ENCODE data around the gene GALNT7.

GALNT7 gene

GRCh38 chr4:173334891-173335752, 166.5 kb downstream of the GALNT7 start:
- H3K27me3 ChIP-seq (ENCODE audit: low read depth, low read length), result no peaks in the 10 kb centered on the region
- peaks cover 15% of the 10 kb centered on the region for H4K20me1 ChIP-seq (ENCODE audit: insufficient read depth, low read length)
- TF ChIP-seq EZH2phosphoT487 (IDR thresholded peaks at IDR 0.05; ENCODE audit: low read depth), result no peak
- TF ChIP-seq, protein P1, sequence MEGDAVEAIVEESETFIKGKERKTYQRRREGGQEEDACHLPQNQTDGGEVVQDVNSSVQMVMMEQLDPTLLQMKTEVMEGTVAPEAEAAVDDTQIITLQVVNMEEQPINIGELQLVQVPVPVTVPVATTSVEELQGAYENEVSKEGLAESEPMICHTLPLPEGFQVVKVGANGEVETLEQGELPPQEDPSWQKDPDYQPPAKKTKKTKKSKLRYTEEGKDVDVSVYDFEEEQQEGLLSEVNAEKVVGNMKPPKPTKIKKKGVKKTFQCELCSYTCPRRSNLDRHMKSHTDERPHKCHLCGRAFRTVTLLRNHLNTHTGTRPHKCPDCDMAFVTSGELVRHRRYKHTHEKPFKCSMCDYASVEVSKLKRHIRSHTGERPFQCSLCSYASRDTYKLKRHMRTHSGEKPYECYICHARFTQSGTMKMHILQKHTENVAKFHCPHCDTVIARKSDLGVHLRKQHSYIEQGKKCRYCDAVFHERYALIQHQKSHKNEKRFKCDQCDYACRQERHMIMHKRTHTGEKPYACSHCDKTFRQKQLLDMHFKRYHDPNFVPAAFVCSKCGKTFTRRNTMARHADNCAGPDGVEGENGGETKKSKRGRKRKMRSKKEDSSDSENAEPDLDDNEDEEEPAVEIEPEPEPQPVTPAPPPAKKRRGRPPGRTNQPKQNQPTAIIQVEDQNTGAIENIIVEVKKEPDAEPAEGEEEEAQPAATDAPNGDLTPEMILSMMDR (IDR thresholded peaks at IDR 0.05; ENCODE audit: low read depth, low read length), result no peak
- peak overlapping the region; percentile 91 for H3K4me3 ChIP-seq (ENCODE audit: low read length)
- peak overlapping the region; percentile 87 for H3K27ac ChIP-seq (ENCODE audit: low read length)
- H3K4me2 ChIP-seq (ENCODE audit: low read length), result peak overlapping the region; percentile 76
- peak overlapping the region; percentile 98 for H3K9ac ChIP-seq (ENCODE audit: low read length)
- peaks cover 25% of the 10 kb centered on the region for H3K4me1 ChIP-seq (ENCODE audit: low read length)
- H2AFZ ChIP-seq (ENCODE audit: low read depth, low read length), result peak overlapping the region; percentile 59
- peaks cover 56% of the 10 kb centered on the region for H3K79me2 ChIP-seq (ENCODE audit: low read length)
- no peaks in the 10 kb centered on the region for H3K9me3 ChIP-seq (ENCODE audit: insufficient read depth, low read length)
- H3K36me3 ChIP-seq (replicated peaks; ENCODE audit: low read depth, low read length), result peaks cover 32% of the 10 kb centered on the region

DNA sequence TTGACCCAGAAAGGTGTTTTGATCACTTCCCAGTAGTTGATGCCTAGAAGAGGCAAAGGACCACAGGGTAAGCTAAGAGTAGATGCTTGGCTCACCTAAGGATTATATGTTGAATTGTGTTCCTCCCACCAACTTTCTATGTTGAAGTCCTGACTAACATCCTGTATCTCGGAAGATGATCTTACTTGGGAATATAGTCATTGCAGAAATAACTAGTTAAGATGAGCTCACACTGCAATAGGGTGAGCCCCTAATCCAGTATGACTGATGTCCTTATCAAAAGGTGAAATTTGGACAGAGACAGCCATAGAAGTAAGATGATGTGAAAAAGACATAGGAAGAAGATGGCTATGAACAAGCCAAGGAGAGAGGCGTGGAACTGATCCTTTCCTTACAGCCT, 168.9 kb downstream of the GALNT7 start:
- Histone ChIP-seq H3K9ac (ENCODE audit: low read length) (no peak overlapping the region), H4K20me1 (ENCODE audit: insufficient read depth, low read length) (peaks cover 3% of the 10 kb centered on the region), H3K4me3 (ENCODE audit: low read length) (no peak overlapping the region), H3K4me1 (ENCODE audit: low read length) (peaks cover 16% of the 10 kb centered on the region), H3K9me3 (ENCODE audit: insufficient read depth, low read length) (no peaks in the 10 kb centered on the region), H3K4me2 (ENCODE audit: low read length) (no peak overlapping the region), H2AFZ (ENCODE audit: low read depth, low read length) (no peak overlapping the region), H3K27ac (ENCODE audit: low read length) (no peak overlapping the region), H3K27me3 (ENCODE audit: low read depth, low read length) (no peaks in the 10 kb centered on the region), H3K79me2 (ENCODE audit: low read length) (peaks cover 34% of the 10 kb centered on the region), H3K36me3 (replicated peaks; ENCODE audit: low read depth, low read length) (peaks cover 14% of the 10 kb centered on the region)
- no peak for TF ChIP-seq EZH2phosphoT487 (IDR thresholded peaks at IDR 0.05; ENCODE audit: low read depth)
- TF ChIP-seq, protein P1 (IDR thresholded peaks at IDR 0.05; ENCODE audit: low read depth, low read length), result no peak

DNA sequence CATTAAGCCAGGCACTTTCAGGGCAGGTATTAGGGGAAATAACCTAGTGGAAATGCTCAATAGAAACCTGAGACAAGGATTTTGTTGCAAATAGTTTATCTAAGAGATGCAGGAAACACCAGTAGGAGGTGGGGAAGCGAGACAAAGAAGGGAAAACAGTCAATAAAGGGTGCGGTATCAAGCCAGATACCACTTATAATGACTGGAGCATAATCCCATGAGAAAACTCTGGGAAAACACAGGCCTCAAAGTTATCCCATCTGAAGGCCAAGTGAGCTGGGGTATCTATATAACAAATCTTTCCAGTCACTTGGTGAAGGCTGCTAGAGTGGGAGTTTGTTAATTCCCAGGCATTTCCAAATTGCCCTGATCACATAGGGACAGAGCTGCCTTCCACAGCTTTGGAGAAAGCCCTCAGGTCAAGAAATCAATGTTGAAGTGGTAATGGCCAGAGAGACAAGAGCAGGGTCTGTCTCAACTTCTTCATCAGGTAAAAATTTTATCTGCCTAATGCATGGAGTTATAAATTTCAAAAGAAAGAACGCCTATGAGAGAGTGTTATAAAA, 175.3 kb downstream of the GALNT7 start:
- TF ChIP-seq, protein P1 (IDR thresholded peaks at IDR 0.05; ENCODE audit: low read depth, low read length), result no peak
- no peak for TF ChIP-seq EZH2phosphoT487 (IDR thresholded peaks at IDR 0.05; ENCODE audit: low read depth)
- no peaks in the 10 kb centered on the region for H3K9me3 ChIP-seq (ENCODE audit: insufficient read depth, low read length)
- no peak overlapping the region for H3K9ac ChIP-seq (ENCODE audit: low read length)
- H3K4me2 ChIP-seq (ENCODE audit: low read length), result no peak overlapping the region
- no peak overlapping the region for H3K4me3 ChIP-seq (ENCODE audit: low read length)
- no peak overlapping the region for H3K27ac ChIP-seq (ENCODE audit: low read length)
- no peaks in the 10 kb centered on the region for H4K20me1 ChIP-seq (ENCODE audit: insufficient read depth, low read length)
- no peak overlapping the region for H2AFZ ChIP-seq (ENCODE audit: low read depth, low read length)
- H3K4me1 ChIP-seq (ENCODE audit: low read length), result peaks cover 13% of the 10 kb centered on the region
- no peaks in the 10 kb centered on the region for H3K27me3 ChIP-seq (ENCODE audit: low read depth, low read length)
- no peaks in the 10 kb centered on the region for H3K79me2 ChIP-seq (ENCODE audit: low read length)
- H3K36me3 ChIP-seq (replicated peaks; ENCODE audit: low read depth, low read length), result no peaks in the 10 kb centered on the region

DNA sequence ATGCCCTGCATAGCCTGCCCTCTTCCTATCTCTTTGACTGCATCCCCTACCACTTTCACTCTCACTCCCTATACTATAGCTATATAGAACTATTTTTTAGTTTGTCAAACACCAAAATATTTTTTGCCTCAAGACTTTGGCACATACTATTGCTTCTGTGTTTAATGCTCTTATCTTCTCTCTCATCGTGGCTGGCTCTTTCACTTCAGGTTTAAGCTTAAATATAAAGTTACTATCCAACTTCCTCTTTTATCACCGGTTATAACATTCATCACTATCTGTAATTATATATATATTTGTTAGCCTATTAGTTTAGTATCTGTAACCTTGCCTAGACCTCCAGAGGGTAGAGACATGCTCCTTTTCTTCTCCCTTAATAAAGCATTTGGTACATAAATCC, 177.0 kb downstream of the GALNT7 start:
- TF ChIP-seq EZH2phosphoT487 (IDR thresholded peaks at IDR 0.05; ENCODE audit: low read depth), result no peak
- H4K20me1 ChIP-seq (ENCODE audit: insufficient read depth, low read length), result no peaks in the 10 kb centered on the region
- H3K9ac ChIP-seq (ENCODE audit: low read length), result no peak overlapping the region
- no peaks in the 10 kb centered on the region for H3K27me3 ChIP-seq (ENCODE audit: low read depth, low read length)
- H3K79me2 ChIP-seq (ENCODE audit: low read length), result no peaks in the 10 kb centered on the region
- H3K9me3 ChIP-seq (ENCODE audit: insufficient read depth, low read length), result no peaks in the 10 kb centered on the region
- peaks cover 13% of the 10 kb centered on the region for H3K4me1 ChIP-seq (ENCODE audit: low read length)
- peak overlapping the region; percentile 26; the same call in 1 of the 2 replicates for H3K4me3 ChIP-seq (ENCODE audit: low read length)
- no peak overlapping the region for H3K27ac ChIP-seq (ENCODE audit: low read length)
- no peak overlapping the region for H2AFZ ChIP-seq (ENCODE audit: low read depth, low read length)
- H3K4me2 ChIP-seq (ENCODE audit: low read length), result peak overlapping the region; percentile 54
- no peaks in the 10 kb centered on the region for H3K36me3 ChIP-seq (replicated peaks; ENCODE audit: low read depth, low read length)
